ENCODE results near the gene LPIN1. TPM values are rescaled to one million over a fixed set of nuclear protein-coding genes. Genes with fewer than 3 reads are reported as not detected.

The LPIN1 gene
- total and polyA plus RNA-seq, 2 of the 8 experiments (the other 6 are each of a cell fraction or from before 2014, with no cell fraction given): 4.3 to 9.8 TPM

DNA sequence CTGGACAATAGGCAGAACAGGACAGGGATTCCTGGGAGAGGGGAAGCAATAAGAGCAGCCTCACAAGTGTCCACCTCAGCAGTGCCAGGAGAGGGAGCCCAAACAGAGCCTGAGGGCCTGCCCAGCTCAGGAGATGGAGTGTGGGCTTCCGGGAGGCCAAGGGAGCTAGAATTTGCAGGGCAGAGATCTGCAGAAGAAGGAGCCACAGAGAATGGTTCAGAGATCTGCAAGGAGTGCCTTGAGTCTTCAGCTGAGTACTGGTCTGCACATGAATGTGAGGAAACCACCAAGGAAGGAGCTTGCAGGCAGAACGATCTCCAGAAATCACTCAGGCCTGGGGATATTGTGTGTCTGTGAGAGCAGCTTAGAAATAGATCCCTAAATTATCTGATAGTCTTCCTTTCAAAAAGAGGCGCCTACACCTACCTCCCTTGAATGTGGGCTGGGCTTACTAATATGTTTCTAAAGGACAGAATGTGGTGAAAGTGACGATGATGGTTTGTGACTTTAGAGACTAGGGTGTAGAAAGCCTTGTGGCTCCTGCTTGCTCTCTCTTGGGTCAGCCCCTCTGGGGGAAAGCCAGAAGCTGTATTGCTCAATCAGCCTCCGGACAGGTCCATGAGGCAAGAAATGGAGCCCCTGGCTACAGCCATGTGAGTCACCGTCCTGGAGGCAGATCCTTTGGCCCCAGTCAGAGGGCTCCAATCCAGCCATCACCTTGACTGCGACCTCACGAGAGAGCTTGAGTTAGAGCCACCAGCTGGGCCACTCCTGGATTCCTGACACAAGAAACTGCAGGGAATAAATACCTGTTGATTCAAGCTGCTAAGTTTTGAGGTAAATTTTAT, 7.6 kb upstream of the LPIN1 start:
- no peak overlapping the region for H3K56ac ChIP-seq (replicated peaks; ENCODE audit: insufficient read length, low read depth, low read length)
- no peaks in the 10 kb centered on the region for H3K23me2 ChIP-seq (ENCODE audit: low read depth, low read length)
- no peak overlapping the region for H4K8ac ChIP-seq (ENCODE audit: extremely low read depth, insufficient read depth, low read length)
- H3K79me2 ChIP-seq (ENCODE audit: control insufficient read depth in 1 of 2, insufficient read depth in 2 of 2, low read length in 2 of 2): no peaks in the 10 kb centered on the region
- no peak overlapping the region for H3K23ac ChIP-seq (ENCODE audit: insufficient read length)
- no peak overlapping the region for H3K14ac ChIP-seq (ENCODE audit: insufficient read length)
- POLR2A ChIA-PET (ENCODE audit: partially characterized antibody): no interaction called here
- H3K4me1 ChIP-seq (replicated peaks in 1 of 4; ENCODE audit: control insufficient read depth in 3 of 4, insufficient read depth in 4 of 4, low read length in 3 of 4): peaks cover 0 to 10% (median 5%) of the 10 kb centered on the region in 4 experiments; a peak in 5 of 7 replicates
- no peak overlapping the region for H3K4me2 ChIP-seq (ENCODE audit: insufficient read depth in 1 of 2, low read depth in 2 of 2, low read length in 2 of 2)
- H3K9ac ChIP-seq (replicated peaks in 1 of 4; ENCODE audit: extremely low read depth in 1 of 4, low read depth in 3 of 4, low read length in 3 of 4): no peak overlapping the region
- no peak overlapping the region for H2AK5ac ChIP-seq (ENCODE audit: low read depth, low read length)
- H2AFZ ChIP-seq (ENCODE audit: low read length): no peak overlapping the region; the same call in 1 of the 2 replicates
- H2BK5ac ChIP-seq (ENCODE audit: low read depth, low read length): no peak overlapping the region
- no peak overlapping the region for H2BK120ac ChIP-seq (replicated peaks; ENCODE audit: low read depth, low read length)
- DNase-seq (ENCODE audit: low read depth in 1 of 2, low spot score in 2 of 2) (no peak), FAIRE-seq (no peak)
- no peak overlapping the region for H4K5ac ChIP-seq (ENCODE audit: insufficient read length, low read depth, low read length)
- H3K4me3 ChIP-seq (ENCODE audit: extremely low read depth in 1 of 4, insufficient read depth in 2 of 4, low read depth in 3 of 4, low read length in 4 of 4): no peak overlapping the region
- 86% methylated on average over 8 of the region's 8 CpGs; no CpG with 5 or more reads in 1 of the 2 experiments for WGBS, 2 experiments (ENCODE audit: extremely low coverage in 1 of 2, insufficient coverage in 1 of 2, insufficient read length in 1 of 2, insufficient replicate concordance in 2 of 2, low coverage in 1 of 2, low lambda C conversion rate in 2 of 2, missing lambda C conversion rate in 1 of 2)
- no peaks in the 10 kb centered on the region for H3K9me3 ChIP-seq (ENCODE audit: insufficient read depth in 2 of 2, low read depth in 1 of 2, low read length in 1 of 2)
- H3K4ac ChIP-seq (replicated peaks; ENCODE audit: insufficient read length, low read depth, low read length): no peak overlapping the region
- H2BK12ac ChIP-seq (ENCODE audit: low read depth, low read length): no peak overlapping the region
- no peaks in the 10 kb centered on the region for H3K79me1 ChIP-seq (ENCODE audit: low read depth, low read length)
- H2BK20ac ChIP-seq (ENCODE audit: low read length): no peak overlapping the region
- H4K20me1 ChIP-seq (replicated peaks in 1 of 2; ENCODE audit: control insufficient read depth in 1 of 2, insufficient read depth in 2 of 2, low read length in 2 of 2): no peaks in the 10 kb centered on the region
- no peak overlapping the region for H2BK15ac ChIP-seq (ENCODE audit: low read length)
- CTCF ChIA-PET (ENCODE audit: partially characterized antibody): interaction anchor here (0.7 to 10.4 kb wide), 24 partner anchors 8 to 149 kb away, joined by 3 to 217 read pairs (median 6); partner anchors contain the start of gene LPIN1
- H3K36me3 ChIP-seq (ENCODE audit: control insufficient read depth in 2 of 4, insufficient read depth in 4 of 4, low read length in 3 of 4): no peaks in the 10 kb centered on the region
- H4K91ac ChIP-seq (replicated peaks; ENCODE audit: insufficient read length, low read length): no peak overlapping the region
- no peak overlapping the region for H3K18ac ChIP-seq (ENCODE audit: extremely low read depth, low read length)
- no peak overlapping the region for H3K27ac ChIP-seq (ENCODE audit: low read depth, low read length)
- no peaks in the 10 kb centered on the region; a peak in 1 of 7 replicates for H3K27me3 ChIP-seq (replicated peaks in 1 of 4; ENCODE audit: control insufficient read depth in 3 of 4, extremely low read depth in 1 of 4, insufficient read depth in 3 of 4, low read length in 3 of 4)
- TF ChIP-seq RXRA (IDR thresholded peaks at IDR 0.05; ENCODE audit: insufficient read depth, low read depth, low read length) (no peak), TCF12 (IDR thresholded peaks at IDR 0.05; ENCODE audit: low read depth, low read length) (no peak), SP2 (IDR thresholded peaks at IDR 0.05; ENCODE audit: low read length) (no peak), GABPA (IDR thresholded peaks at IDR 0.05; ENCODE audit: borderline replicate concordance, insufficient read depth, low read length) (no peak), BRCA1 (IDR thresholded peaks at IDR 0.05; ENCODE audit: low read depth, low read length) (no peak), ASH2L (IDR thresholded peaks at IDR 0.05; ENCODE audit: low read length) (no peak), POU5F1 (IDR thresholded peaks at IDR 0.05; ENCODE audit: low read depth, low read length) (no peak), RAD21 (IDR thresholded peaks at IDR 0.05 in 1 of 2, conservative IDR thresholded peaks at IDR 0.05 in 1 of 2; ENCODE audit: low read depth in 2 of 2, low read length in 2 of 2) (peak; percentile 78 to 86), SIN3A (conservative IDR thresholded peaks at IDR 0.05 in 1 of 2, IDR thresholded peaks at IDR 0.05 in 1 of 2; ENCODE audit: low read depth in 1 of 2, low read length in 2 of 2) (no peak), HDAC6 (IDR thresholded peaks at IDR 0.05; ENCODE audit: low read depth, low read length) (no peak)
- TF ChIP-seq, protein P1, sequence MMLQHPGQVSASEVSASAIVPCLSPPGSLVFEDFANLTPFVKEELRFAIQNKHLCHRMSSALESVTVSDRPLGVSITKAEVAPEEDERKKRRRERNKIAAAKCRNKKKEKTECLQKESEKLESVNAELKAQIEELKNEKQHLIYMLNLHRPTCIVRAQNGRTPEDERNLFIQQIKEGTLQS (IDR thresholded peaks at IDR 0.05; ENCODE audit: insufficient read depth, low read depth, low read length): no peak

All from H1 (cell line).